NCI-H1436 treated with DMSO at 0.1 percent for 48 hours (cell line): Measurements from ENCODE around the gene HK1.
"Not testable (repeated sequence)": the region's sequence is repeated elsewhere in the genome, so short reads cannot be mapped to it uniquely, and the experiment has no call there.

ENCODE experiments used
- DNase-seq: peaks from one replicate; lab custom pipeline; 2025; lab: John Stamatoyannopoulos, UW

Gene HK1

GRCh38 chr10:69259547-69260243, 18.6 kb upstream of the HK1 start:
- no peak for DNase-seq

- no peak for DNase-seq
Observed at GRCh38 chr10:69261184-69261583, 17.1 kb upstream of the HK1 start.

GRCh38 chr10:69262292-69262751, 16.0 kb upstream of the HK1 start:
- no peak for DNase-seq

GRCh38 chr10:69265521-69265920, 12.8 kb upstream of the HK1 start:
- no peak for DNase-seq

- no peak for DNase-seq
Observed at GRCh38 chr10:69268761-69269416, 9.4 kb upstream of the HK1 start.

- no peak for DNase-seq
Observed at GRCh38 chr10:69269761-69270160, 8.5 kb upstream of the HK1 start.

GRCh38 chr10:69270990-69271389, 7.3 kb upstream of the HK1 start:
- no peak for DNase-seq

- no peak for DNase-seq
Observed at GRCh38 chr10:69272624-69273023, 5.7 kb upstream of the HK1 start.

GRCh38 chr10:69275444-69275843, 2.9 kb upstream of the HK1 start:
- DNase-seq, result no peak

GRCh38 chr10:69276503-69276902, 1.8 kb upstream of the HK1 start:
- no peak for DNase-seq

- no peak for DNase-seq
Observed at GRCh38 chr10:69279110-69279509, 814 bp downstream of the HK1 start.

- DNase-seq, result no peak
Observed at GRCh38 chr10:69281507-69282413, 3.5 kb downstream of the HK1 start.

- DNase-seq, result not testable (repeated sequence)
Observed at GRCh38 chr10:69284402-69284801, 6.1 kb downstream of the HK1 start.

GRCh38 chr10:69285699-69286098, 7.4 kb downstream of the HK1 start:
- DNase-seq, result no peak

GRCh38 chr10:69287181-69287580, 8.9 kb downstream of the HK1 start:
- no peak for DNase-seq

GRCh38 chr10:69290993-69291392, 12.7 kb downstream of the HK1 start:
- DNase-seq, result no peak

GRCh38 chr10:69292459-69292858, 14.2 kb downstream of the HK1 start:
- DNase-seq, result no peak

GRCh38 chr10:69295027-69295636, 16.8 kb downstream of the HK1 start:
- DNase-seq, result no peak

GRCh38 chr10:69303632-69304051, 25.3 kb downstream of the HK1 start:
- DNase-seq, result no peak

- DNase-seq, result no peak
Observed at GRCh38 chr10:69306421-69306820, 28.1 kb downstream of the HK1 start.

- no peak for DNase-seq
Observed at GRCh38 chr10:69307434-69307833, 29.1 kb downstream of the HK1 start.

GRCh38 chr10:69308304-69308703, 30.0 kb downstream of the HK1 start:
- DNase-seq, result not testable (repeated sequence)
